WTC11 (cell line): ENCODE data around the gene UTP4. TPM values are rescaled to one million over a fixed set of nuclear protein-coding genes. Genes with fewer than 3 reads are reported as not detected.
A peak's percentile ranks its signal among the peaks of the same experiment; 100 is the strongest.

Experiments
- ATAC-seq: fragments of 200-7000 bp; cut with Tn5 transposase; 2 replicates; pipeline ENCODE4 v1.10.0; 2021; ENCODE audit warnings: mild to moderate bottlenecking, moderate library complexity
- CTCF ChIA-PET: fragments of 300-600 bp; sonication (Branson Sonifier 250); formaldehyde crosslinking; loops from one replicate; lab custom pipeline; 2021; ENCODE audit warnings: antibody characterized with exemption; lab: Charles Lee
- POLR2A ChIA-PET: fragments of 350-600 bp; sonication (Branson Sonifier 250); formaldehyde crosslinking; loops from one replicate; lab custom pipeline; 2021; ENCODE audit warnings: antibody characterized with exemption; lab: Charles Lee
- DNase-seq: peaks from one replicate; pipeline ENCODE4 v3.0.0; 2021; ENCODE audit warnings: low spot score
- H3K27ac Mint-ChIP-seq: 2 replicates; pipeline ENCODE4 v1.8.0; 2021; ENCODE audit warnings: mixed read lengths
- H3K27me3 Mint-ChIP-seq: 2 replicates; pipeline ENCODE4 v1.8.0; 2021; ENCODE audit warnings: low read depth, mild to moderate bottlenecking, moderate library complexity, mixed read lengths
- H3K36me3 Mint-ChIP-seq: 2 replicates; pipeline ENCODE4 v1.8.0; 2021; ENCODE audit warnings: mixed read lengths
- H3K4me1 Mint-ChIP-seq: 2 replicates; pipeline ENCODE4 v1.8.0; 2022; ENCODE audit warnings: mixed read lengths
- H3K4me3 Mint-ChIP-seq: 2 replicates; pipeline ENCODE4 v1.8.0; 2021; ENCODE audit warnings: mild to moderate bottlenecking, moderate library complexity, mixed read lengths
- H3K9me3 Mint-ChIP-seq: 2 replicates; pipeline ENCODE4 v1.8.0; 2021; ENCODE audit warnings: mixed read lengths
- FOXP1 ChIP-seq: sonication (generic); formaldehyde crosslinking; IDR thresholded peaks from 2 replicates; pipeline ENCODE4 v1.8.0; 2022; ENCODE audit warnings: missing genetic modification reagents, mild to moderate bottlenecking, moderate library complexity, borderline replicate concordance
- KAT7 ChIP-seq: sonication (generic); formaldehyde crosslinking; IDR thresholded peaks from 2 replicates; pipeline ENCODE4 v1.8.1; 2023; ENCODE audit warnings: missing genetic modification reagents, mild to moderate bottlenecking, borderline replicate concordance
- OVOL2 ChIP-seq: fragments of 250-450 bp; sonication (Bioruptor Pico); IDR thresholded peaks from 2 replicates; pipeline ENCODE4 v1.9.0; 2021; ENCODE audit warnings: mild to moderate bottlenecking, borderline replicate concordance
- SP1 ChIP-seq: sonication (generic); formaldehyde crosslinking; conservative IDR thresholded peaks from 2 replicates; pipeline ENCODE4 v1.8.1; 2022; ENCODE audit warnings: missing genetic modification reagents
- TEAD1 ChIP-seq: sonication (generic); formaldehyde crosslinking; IDR thresholded peaks from 2 replicates; pipeline ENCODE4 v1.8.0; 2022; ENCODE audit warnings: mild to moderate bottlenecking, missing genetic modification reagents
- ZNF423 ChIP-seq: fragments of 250-450 bp; sonication (Bioruptor Pico); IDR thresholded peaks from 2 replicates; pipeline ENCODE4 v2.1.2; 2022; ENCODE audit warnings: mild to moderate bottlenecking, moderate library complexity
- total RNA-seq: library from RNA; stranded (reverse); gene quantifications from 3 replicates; pipeline ENCODE4 v1.2.3, GENCODE V29; 2021
- TF ChIP-seq, protein P1 (sequence below): sonication (generic); formaldehyde crosslinking; IDR thresholded peaks from 2 replicates; pipeline ENCODE4 v1.8.0; 2023; ENCODE audit warnings: missing genetic modification reagents, mild to moderate bottlenecking, borderline replicate concordance
- TF ChIP-seq, protein P2 (sequence below): sonication (generic); formaldehyde crosslinking; IDR thresholded peaks from 2 replicates; pipeline ENCODE4 v1.8.0; 2022; ENCODE audit warnings: missing genetic modification reagents
- TF ChIP-seq, protein P3 (sequence below): sonication (generic); formaldehyde crosslinking; IDR thresholded peaks from 2 replicates; pipeline ENCODE4 v1.8.1; 2023; ENCODE audit warnings: mild to moderate bottlenecking, missing genetic modification reagents, borderline replicate concordance
- TF ChIP-seq, protein P4 (sequence below): sonication (generic); formaldehyde crosslinking; IDR thresholded peaks from 2 replicates; pipeline ENCODE4 v1.8.0; 2022; ENCODE audit warnings: mild to moderate bottlenecking, missing genetic modification reagents
- TF ChIP-seq, protein P5 (sequence below): sonication (generic); formaldehyde crosslinking; IDR thresholded peaks from 2 replicates; pipeline ENCODE4 v1.8.1; 2022; ENCODE audit warnings: mild to moderate bottlenecking, moderate library complexity, missing genetic modification reagents
- TF ChIP-seq, protein P6 (sequence below): fragments of 250-450 bp; sonication (Bioruptor Pico); IDR thresholded peaks from 2 replicates; pipeline ENCODE4 v2.1.2; 2022; ENCODE audit warnings: mild to moderate bottlenecking, moderate library complexity
- TF ChIP-seq, protein P7 (sequence below): sonication (generic); formaldehyde crosslinking; IDR thresholded peaks from 2 replicates; pipeline ENCODE4 v1.8.0; 2022; ENCODE audit warnings: mild to moderate bottlenecking, missing genetic modification reagents
- TF ChIP-seq, protein P8 (sequence below): sonication (generic); formaldehyde crosslinking; IDR thresholded peaks from 2 replicates; pipeline ENCODE4 v1.8.0; 2022; ENCODE audit warnings: mild to moderate bottlenecking, missing genetic modification reagents

Gene UTP4
- total RNA-seq, 1 experiment from 2014 or later = 85.7 TPM

DNA sequence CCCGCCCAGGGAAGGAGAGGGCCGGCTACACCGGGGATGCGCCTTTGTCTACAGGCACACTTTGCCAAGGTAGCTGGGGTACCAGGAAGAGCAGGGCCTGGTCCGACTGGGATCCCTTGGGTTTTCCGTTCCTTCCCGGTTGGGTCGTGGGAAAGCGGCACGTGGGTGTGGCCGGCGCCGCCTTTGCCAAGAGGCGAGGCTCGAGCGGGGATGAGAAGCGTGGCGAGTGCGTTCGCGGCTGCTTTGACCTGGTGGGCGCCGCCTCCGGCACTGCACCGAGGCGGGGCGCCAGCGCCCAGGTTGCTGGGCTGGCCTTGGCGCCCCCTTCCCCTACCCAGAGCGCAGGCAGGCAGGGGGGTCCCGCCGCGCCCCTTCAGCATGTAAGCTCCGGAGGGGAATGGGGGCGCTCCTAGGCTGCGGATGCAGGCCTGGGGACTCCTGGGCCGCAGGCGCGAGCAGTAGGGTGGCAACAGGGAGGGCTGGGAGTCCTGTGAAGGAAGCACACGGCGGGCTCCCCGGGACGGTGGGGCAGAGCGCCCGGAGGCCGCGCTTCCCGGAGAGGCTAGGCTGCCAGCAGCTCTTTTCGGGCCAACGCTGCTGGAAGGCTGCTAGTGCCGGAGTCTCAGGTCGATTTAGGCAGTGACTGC, 25.0 kb upstream of the UTP4 start (continued):
- TF ChIP-seq, protein P1, sequence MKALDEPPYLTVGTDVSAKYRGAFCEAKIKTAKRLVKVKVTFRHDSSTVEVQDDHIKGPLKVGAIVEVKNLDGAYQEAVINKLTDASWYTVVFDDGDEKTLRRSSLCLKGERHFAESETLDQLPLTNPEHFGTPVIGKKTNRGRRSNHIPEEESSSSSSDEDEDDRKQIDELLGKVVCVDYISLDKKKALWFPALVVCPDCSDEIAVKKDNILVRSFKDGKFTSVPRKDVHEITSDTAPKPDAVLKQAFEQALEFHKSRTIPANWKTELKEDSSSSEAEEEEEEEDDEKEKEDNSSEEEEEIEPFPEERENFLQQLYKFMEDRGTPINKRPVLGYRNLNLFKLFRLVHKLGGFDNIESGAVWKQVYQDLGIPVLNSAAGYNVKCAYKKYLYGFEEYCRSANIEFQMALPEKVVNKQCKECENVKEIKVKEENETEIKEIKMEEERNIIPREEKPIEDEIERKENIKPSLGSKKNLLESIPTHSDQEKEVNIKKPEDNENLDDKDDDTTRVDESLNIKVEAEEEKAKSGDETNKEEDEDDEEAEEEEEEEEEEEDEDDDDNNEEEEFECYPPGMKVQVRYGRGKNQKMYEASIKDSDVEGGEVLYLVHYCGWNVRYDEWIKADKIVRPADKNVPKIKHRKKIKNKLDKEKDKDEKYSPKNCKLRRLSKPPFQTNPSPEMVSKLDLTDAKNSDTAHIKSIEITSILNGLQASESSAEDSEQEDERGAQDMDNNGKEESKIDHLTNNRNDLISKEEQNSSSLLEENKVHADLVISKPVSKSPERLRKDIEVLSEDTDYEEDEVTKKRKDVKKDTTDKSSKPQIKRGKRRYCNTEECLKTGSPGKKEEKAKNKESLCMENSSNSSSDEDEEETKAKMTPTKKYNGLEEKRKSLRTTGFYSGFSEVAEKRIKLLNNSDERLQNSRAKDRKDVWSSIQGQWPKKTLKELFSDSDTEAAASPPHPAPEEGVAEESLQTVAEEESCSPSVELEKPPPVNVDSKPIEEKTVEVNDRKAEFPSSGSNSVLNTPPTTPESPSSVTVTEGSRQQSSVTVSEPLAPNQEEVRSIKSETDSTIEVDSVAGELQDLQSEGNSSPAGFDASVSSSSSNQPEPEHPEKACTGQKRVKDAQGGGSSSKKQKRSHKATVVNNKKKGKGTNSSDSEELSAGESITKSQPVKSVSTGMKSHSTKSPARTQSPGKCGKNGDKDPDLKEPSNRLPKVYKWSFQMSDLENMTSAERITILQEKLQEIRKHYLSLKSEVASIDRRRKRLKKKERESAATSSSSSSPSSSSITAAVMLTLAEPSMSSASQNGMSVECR = 0 out of 2 replicates have a peak, but pooled peaks have one; percentile 20
- no peak for TF ChIP-seq OVOL2

DNA sequence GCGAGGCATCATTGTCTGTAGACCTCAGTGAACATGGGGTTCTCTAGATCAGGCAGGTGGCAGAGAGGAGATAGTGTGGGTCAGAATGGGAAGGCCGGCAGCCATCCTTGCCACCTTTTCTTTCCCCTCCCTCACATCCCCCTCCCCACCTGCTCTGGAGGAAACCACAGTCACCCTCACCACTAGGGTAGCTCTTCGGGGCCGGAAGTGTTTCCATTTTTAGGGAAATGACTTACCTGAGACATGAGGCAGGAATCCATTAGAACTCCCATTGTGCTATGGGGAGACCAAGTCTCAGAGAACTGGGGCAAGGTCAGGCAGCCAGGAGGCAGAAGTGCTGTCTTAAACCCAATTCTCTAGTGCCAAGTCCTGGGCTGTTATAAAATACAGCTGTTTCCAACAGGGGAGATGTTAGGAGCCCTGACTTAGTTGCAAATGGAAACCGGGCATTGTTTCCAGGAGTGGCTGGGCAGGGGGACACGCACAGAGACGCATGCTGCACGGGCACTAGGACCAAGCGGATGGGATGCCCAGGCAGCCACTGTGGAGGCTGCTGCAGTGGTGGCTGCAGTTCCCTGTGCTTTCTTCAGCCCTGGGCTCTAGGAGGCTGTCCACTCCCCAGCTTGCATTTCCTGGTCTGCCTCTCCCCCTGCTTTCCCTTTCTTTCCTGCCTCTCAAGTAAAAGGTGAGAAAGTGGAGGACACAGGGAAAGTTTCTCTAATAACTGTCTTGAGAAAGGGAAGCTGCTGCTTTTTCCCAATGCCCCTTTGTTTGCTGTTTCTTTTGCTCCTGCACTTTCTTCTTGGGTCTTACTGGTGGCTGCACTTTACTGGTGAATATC, 24.2 kb upstream of the UTP4 start:
- CTCF ChIA-PET = interaction anchor here (0.9 to 1.9 kb wide), 12 partner anchors 10 to 206 kb away, joined by 3 to 9 read pairs (median 4); no protein-coding TSS in a partner anchor
- H3K4me3 Mint-ChIP-seq = peak overlapping the region; percentile 88
- H3K27me3 Mint-ChIP-seq = peaks cover 6% of the 10 kb centered on the region; the same call in 1 of the 2 replicates
- H3K9me3 Mint-ChIP-seq = no peaks in the 10 kb centered on the region
- peak overlapping the region; percentile 80 for H3K27ac Mint-ChIP-seq
- H3K4me1 Mint-ChIP-seq = peaks cover 57% of the 10 kb centered on the region
- peaks cover 36% of the 10 kb centered on the region for H3K36me3 Mint-ChIP-seq
- peak; percentile 40 for DNase-seq
- POLR2A ChIA-PET = interaction anchor here (0.7 to 0.9 kb wide), 3 partner anchors 10 to 30 kb away, joined by 3 read pairs; no protein-coding TSS in a partner anchor
- ATAC-seq = peak; percentile 12
- TF ChIP-seq, protein P2, sequence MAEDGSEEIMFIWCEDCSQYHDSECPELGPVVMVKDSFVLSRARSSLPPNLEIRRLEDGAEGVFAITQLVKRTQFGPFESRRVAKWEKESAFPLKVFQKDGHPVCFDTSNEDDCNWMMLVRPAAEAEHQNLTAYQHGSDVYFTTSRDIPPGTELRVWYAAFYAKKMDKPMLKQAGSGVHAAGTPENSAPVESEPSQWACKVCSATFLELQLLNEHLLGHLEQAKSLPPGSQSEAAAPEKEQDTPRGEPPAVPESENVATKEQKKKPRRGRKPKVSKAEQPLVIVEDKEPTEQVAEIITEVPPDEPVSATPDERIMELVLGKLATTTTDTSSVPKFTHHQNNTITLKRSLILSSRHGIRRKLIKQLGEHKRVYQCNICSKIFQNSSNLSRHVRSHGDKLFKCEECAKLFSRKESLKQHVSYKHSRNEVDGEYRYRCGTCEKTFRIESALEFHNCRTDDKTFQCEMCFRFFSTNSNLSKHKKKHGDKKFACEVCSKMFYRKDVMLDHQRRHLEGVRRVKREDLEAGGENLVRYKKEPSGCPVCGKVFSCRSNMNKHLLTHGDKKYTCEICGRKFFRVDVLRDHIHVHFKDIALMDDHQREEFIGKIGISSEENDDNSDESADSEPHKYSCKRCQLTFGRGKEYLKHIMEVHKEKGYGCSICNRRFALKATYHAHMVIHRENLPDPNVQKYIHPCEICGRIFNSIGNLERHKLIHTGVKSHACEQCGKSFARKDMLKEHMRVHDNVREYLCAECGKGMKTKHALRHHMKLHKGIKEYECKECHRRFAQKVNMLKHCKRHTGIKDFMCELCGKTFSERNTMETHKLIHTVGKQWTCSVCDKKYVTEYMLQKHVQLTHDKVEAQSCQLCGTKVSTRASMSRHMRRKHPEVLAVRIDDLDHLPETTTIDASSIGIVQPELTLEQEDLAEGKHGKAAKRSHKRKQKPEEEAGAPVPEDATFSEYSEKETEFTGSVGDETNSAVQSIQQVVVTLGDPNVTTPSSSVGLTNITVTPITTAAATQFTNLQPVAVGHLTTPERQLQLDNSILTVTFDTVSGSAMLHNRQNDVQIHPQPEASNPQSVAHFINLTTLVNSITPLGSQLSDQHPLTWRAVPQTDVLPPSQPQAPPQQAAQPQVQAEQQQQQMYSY = no peak
- TF ChIP-seq, protein P3, sequence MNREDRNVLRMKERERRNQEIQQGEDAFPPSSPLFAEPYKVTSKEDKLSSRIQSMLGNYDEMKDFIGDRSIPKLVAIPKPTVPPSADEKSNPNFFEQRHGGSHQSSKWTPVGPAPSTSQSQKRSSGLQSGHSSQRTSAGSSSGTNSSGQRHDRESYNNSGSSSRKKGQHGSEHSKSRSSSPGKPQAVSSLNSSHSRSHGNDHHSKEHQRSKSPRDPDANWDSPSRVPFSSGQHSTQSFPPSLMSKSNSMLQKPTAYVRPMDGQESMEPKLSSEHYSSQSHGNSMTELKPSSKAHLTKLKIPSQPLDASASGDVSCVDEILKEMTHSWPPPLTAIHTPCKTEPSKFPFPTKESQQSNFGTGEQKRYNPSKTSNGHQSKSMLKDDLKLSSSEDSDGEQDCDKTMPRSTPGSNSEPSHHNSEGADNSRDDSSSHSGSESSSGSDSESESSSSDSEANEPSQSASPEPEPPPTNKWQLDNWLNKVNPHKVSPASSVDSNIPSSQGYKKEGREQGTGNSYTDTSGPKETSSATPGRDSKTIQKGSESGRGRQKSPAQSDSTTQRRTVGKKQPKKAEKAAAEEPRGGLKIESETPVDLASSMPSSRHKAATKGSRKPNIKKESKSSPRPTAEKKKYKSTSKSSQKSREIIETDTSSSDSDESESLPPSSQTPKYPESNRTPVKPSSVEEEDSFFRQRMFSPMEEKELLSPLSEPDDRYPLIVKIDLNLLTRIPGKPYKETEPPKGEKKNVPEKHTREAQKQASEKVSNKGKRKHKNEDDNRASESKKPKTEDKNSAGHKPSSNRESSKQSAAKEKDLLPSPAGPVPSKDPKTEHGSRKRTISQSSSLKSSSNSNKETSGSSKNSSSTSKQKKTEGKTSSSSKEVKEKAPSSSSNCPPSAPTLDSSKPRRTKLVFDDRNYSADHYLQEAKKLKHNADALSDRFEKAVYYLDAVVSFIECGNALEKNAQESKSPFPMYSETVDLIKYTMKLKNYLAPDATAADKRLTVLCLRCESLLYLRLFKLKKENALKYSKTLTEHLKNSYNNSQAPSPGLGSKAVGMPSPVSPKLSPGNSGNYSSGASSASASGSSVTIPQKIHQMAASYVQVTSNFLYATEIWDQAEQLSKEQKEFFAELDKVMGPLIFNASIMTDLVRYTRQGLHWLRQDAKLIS = no peak
- TF ChIP-seq, protein P4, sequence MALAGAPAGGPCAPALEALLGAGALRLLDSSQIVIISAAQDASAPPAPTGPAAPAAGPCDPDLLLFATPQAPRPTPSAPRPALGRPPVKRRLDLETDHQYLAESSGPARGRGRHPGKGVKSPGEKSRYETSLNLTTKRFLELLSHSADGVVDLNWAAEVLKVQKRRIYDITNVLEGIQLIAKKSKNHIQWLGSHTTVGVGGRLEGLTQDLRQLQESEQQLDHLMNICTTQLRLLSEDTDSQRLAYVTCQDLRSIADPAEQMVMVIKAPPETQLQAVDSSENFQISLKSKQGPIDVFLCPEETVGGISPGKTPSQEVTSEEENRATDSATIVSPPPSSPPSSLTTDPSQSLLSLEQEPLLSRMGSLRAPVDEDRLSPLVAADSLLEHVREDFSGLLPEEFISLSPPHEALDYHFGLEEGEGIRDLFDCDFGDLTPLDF (CRISPR knock-in tag) = no peak
- no peak for TF ChIP-seq FOXP1 (CRISPR knock-in tag)
- peak; percentile 53; the same call in 1 of the 2 replicates for TF ChIP-seq SP1
- TF ChIP-seq, protein P5, sequence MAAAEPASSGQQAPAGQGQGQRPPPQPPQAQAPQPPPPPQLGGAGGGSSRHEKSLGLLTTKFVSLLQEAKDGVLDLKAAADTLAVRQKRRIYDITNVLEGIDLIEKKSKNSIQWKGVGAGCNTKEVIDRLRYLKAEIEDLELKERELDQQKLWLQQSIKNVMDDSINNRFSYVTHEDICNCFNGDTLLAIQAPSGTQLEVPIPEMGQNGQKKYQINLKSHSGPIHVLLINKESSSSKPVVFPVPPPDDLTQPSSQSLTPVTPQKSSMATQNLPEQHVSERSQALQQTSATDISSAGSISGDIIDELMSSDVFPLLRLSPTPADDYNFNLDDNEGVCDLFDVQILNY (CRISPR knock-in tag) = no peak
- TF ChIP-seq, protein P6, sequence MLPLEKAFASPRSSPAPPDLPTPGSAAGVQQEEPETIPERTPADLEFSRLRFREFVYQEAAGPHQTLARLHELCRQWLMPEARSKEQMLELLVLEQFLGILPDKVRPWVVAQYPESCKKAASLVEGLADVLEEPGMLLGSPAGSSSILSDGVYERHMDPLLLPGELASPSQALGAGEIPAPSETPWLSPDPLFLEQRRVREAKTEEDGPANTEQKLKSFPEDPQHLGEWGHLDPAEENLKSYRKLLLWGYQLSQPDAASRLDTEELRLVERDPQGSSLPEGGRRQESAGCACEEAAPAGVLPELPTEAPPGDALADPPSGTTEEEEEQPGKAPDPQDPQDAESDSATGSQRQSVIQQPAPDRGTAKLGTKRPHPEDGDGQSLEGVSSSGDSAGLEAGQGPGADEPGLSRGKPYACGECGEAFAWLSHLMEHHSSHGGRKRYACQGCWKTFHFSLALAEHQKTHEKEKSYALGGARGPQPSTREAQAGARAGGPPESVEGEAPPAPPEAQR (CRISPR knock-in tag) = no peak
- no peak for TF ChIP-seq ZNF423 (CRISPR knock-in tag)
- no peak for TF ChIP-seq KAT7 (CRISPR knock-in tag)
- peak; percentile 57; the same call in 1 of the 2 replicates for TF ChIP-seq TEAD1 (CRISPR knock-in tag)
- TF ChIP-seq, protein P7, sequence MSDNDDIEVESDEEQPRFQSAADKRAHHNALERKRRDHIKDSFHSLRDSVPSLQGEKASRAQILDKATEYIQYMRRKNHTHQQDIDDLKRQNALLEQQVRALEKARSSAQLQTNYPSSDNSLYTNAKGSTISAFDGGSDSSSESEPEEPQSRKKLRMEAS (CRISPR knock-in tag) = peak; percentile 63
- TF ChIP-seq, protein P8, sequence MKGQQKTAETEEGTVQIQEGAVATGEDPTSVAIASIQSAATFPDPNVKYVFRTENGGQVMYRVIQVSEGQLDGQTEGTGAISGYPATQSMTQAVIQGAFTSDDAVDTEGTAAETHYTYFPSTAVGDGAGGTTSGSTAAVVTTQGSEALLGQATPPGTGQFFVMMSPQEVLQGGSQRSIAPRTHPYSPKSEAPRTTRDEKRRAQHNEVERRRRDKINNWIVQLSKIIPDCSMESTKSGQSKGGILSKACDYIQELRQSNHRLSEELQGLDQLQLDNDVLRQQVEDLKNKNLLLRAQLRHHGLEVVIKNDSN (CRISPR knock-in tag) = 0 out of 2 replicates have a peak, but pooled peaks have one; percentile 41
